H1 (cell line): ENCODE data around the gene ZNF273. TPM values are rescaled to one million over a fixed set of nuclear protein-coding genes. Genes with fewer than 3 reads are reported as not detected.

Experiments
- CTCF ChIA-PET: fragments of 300-600 bp; sonication (Branson Sonifier 250); formaldehyde crosslinking; loops from one replicate; lab custom pipeline; 2021; ENCODE audit not compliant: partially characterized antibody; lab: Charles Lee
- POLR2A ChIA-PET: fragments of 300-600 bp; sonication (Branson Sonifier 250); formaldehyde crosslinking; loops from one replicate; lab custom pipeline; 2021; ENCODE audit warnings: inconsistent platforms; ENCODE audit not compliant: partially characterized antibody; lab: Charles Lee
- DNase-seq, 2 experiments: peaks; one replicate each; pipeline versions ENCODE4 v3.0.0 to v3.0.0-alpha.2; 2010 to 2022; ENCODE audit warnings: low spot score in 2 of 2, low read depth in 1 of 2, mixed read lengths in 1 of 2
- FAIRE-seq: peaks from 2 replicates; lab custom pipeline; 2011; peaks lifted over from hg19 to GRCh38; lab: Jason Lieb, UNC
- H2AFZ ChIP-seq: 2 replicates; pipeline ENCODE4 v1.8.1; 2012; ENCODE audit warnings: low read length, inconsistent platforms
- H2AK5ac ChIP-seq: 2 replicates; pipeline ENCODE4 v1.6.1; 2013; ENCODE audit warnings: low read depth, low read length
- H2BK120ac ChIP-seq: replicated peaks from 2 replicates; pipeline ENCODE3; 2013; ENCODE audit warnings: low read depth, low read length, inconsistent platforms
- H2BK12ac ChIP-seq: 2 replicates; pipeline ENCODE4 v1.6.1; 2013; ENCODE audit warnings: low read depth, low read length
- H2BK15ac ChIP-seq: 2 replicates; pipeline ENCODE4 v1.6.1; 2013; ENCODE audit warnings: low read length
- H2BK20ac ChIP-seq: 2 replicates; pipeline ENCODE4 v1.6.1; 2013; ENCODE audit warnings: low read length
- H2BK5ac ChIP-seq: 2 replicates; pipeline ENCODE4 v1.6.1; 2013; ENCODE audit warnings: low read depth, low read length
- H3K14ac ChIP-seq: 2 replicates; pipeline ENCODE4 v1.6.1; 2013; ENCODE audit warnings: inconsistent platforms; ENCODE audit not compliant: insufficient read length
- H3K18ac ChIP-seq: 2 replicates; pipeline ENCODE4 v1.6.1; 2013; ENCODE audit warnings: low read length; ENCODE audit errors: extremely low read depth
- H3K23ac ChIP-seq: 2 replicates; pipeline ENCODE4 v1.6.1; 2013; ENCODE audit warnings: inconsistent platforms; ENCODE audit not compliant: insufficient read length
- H3K23me2 ChIP-seq: 2 replicates; pipeline ENCODE4 v1.6.1; 2013; ENCODE audit warnings: low read depth, low read length
- H3K27ac ChIP-seq: 2 replicates; pipeline ENCODE4 v1.6.1; 2011; ENCODE audit warnings: low read depth, low read length, inconsistent platforms
- H3K27me3 ChIP-seq, 4 experiments: replicated peaks in 1 of 4; 1 replicate in 1 of 4; 2 replicates in 3 of 4; pipeline versions ENCODE4 v1.6.1 to v1.8.1; 2011 to 2013; ENCODE audit warnings: low read length in 3 of 4, mild to moderate bottlenecking in 3 of 4, inconsistent platforms in 2 of 4, mixed read lengths in 2 of 4, moderate library complexity in 1 of 4; ENCODE audit not compliant: control insufficient read depth in 3 of 4, insufficient read depth in 3 of 4; ENCODE audit errors: extremely low read depth in 1 of 4
- H3K36me3 ChIP-seq, 4 experiments: 2 replicates each; pipeline versions ENCODE4 v1.6.1 to v1.8.1; 2011 to 2013; ENCODE audit warnings: mild to moderate bottlenecking in 4 of 4, low read length in 3 of 4, moderate library complexity in 2 of 4, control low read depth in 1 of 4, inconsistent platforms in 1 of 4; ENCODE audit not compliant: insufficient read depth in 4 of 4, control insufficient read depth in 2 of 4
- H3K4ac ChIP-seq: replicated peaks from 2 replicates; pipeline ENCODE3; 2013; ENCODE audit warnings: low read length, low read depth, mixed read lengths, inconsistent platforms; ENCODE audit not compliant: insufficient read length
- H3K4me1 ChIP-seq, 4 experiments: replicated peaks in 1 of 4; 1 replicate in 1 of 4; 2 replicates in 3 of 4; pipeline versions ENCODE4 v1.6.1 to v1.8.1; 2011 to 2013; ENCODE audit warnings: low read length in 3 of 4, inconsistent platforms in 2 of 4, mixed read lengths in 1 of 4; ENCODE audit not compliant: insufficient read depth in 4 of 4, control insufficient read depth in 3 of 4
- H3K4me2 ChIP-seq, 2 experiments: 2 replicates each; pipeline versions ENCODE4 v1.6.1 to v1.8.1; 2011 to 2013; ENCODE audit warnings: low read depth in 2 of 2, low read length in 2 of 2, control low read depth in 1 of 2, inconsistent platforms in 1 of 2, mild to moderate bottlenecking in 1 of 2; ENCODE audit not compliant: insufficient read depth in 1 of 2
- H3K4me3 ChIP-seq, 4 experiments: fragments of 200-600, 300-600 bp in 1 of 4; sonication (generic), shearing (Covaris generic), sonication (Bioruptor Twin) in 1 of 4; 2 replicates each; pipeline versions ENCODE4 v1.5.1 to v1.8.1; 2011 to 2016; ENCODE audit warnings: low read length in 4 of 4, low read depth in 3 of 4, control low read depth in 2 of 4, inconsistent platforms in 2 of 4, mild to moderate bottlenecking in 2 of 4, mixed read lengths in 1 of 4, moderate library complexity in 1 of 4; ENCODE audit not compliant: insufficient read depth in 2 of 4; ENCODE audit errors: extremely low read depth in 1 of 4
- H3K56ac ChIP-seq: replicated peaks from 2 replicates; pipeline ENCODE3; 2013; ENCODE audit warnings: low read depth, mild to moderate bottlenecking, mixed read lengths, low read length, inconsistent platforms; ENCODE audit not compliant: insufficient read length
- H3K79me1 ChIP-seq: 2 replicates; pipeline ENCODE4 v1.6.1; 2013; ENCODE audit warnings: low read depth, low read length, control low read depth
- H3K79me2 ChIP-seq, 2 experiments: 2 replicates each; pipeline versions ENCODE4 v1.6.1 to v1.8.1; 2012 to 2013; ENCODE audit warnings: low read length in 2 of 2, mild to moderate bottlenecking in 2 of 2, inconsistent platforms in 1 of 2; ENCODE audit not compliant: insufficient read depth in 2 of 2, control insufficient read depth in 1 of 2
- H3K9ac ChIP-seq, 4 experiments: replicated peaks in 1 of 4; 1 replicate in 1 of 4; 2 replicates in 3 of 4; pipeline versions ENCODE4 v1.6.1 to v1.8.1; 2011 to 2013; ENCODE audit warnings: low read depth in 3 of 4, low read length in 3 of 4, control low read depth in 2 of 4, mild to moderate bottlenecking in 2 of 4, moderate library complexity in 2 of 4, inconsistent platforms in 1 of 4; ENCODE audit errors: extremely low read depth in 1 of 4
- H3K9me3 ChIP-seq, 2 experiments: 2 replicates each; pipeline versions ENCODE4 v1.6.1 to v1.8.1; 2012 to 2013; ENCODE audit warnings: mild to moderate bottlenecking in 2 of 2, moderate library complexity in 2 of 2, control low read depth in 1 of 2, inconsistent platforms in 1 of 2, low read depth in 1 of 2, low read length in 1 of 2, mixed read lengths in 1 of 2; ENCODE audit not compliant: insufficient read depth in 2 of 2
- H4K20me1 ChIP-seq, 2 experiments: replicated peaks in 1 of 2; 2 replicates each; pipeline versions ENCODE3 to v1.8.1; 2011 to 2013; ENCODE audit warnings: inconsistent platforms in 2 of 2, low read length in 2 of 2, mild to moderate bottlenecking in 1 of 2; ENCODE audit not compliant: insufficient read depth in 2 of 2, control insufficient read depth in 1 of 2
- H4K5ac ChIP-seq: 2 replicates; pipeline ENCODE4 v1.6.1; 2013; ENCODE audit warnings: low read length, low read depth, mixed read lengths, inconsistent platforms; ENCODE audit not compliant: insufficient read length
- H4K8ac ChIP-seq: 2 replicates; pipeline ENCODE4 v1.8.0; 2013; ENCODE audit warnings: mild to moderate bottlenecking, moderate library complexity, low read length, inconsistent platforms; ENCODE audit not compliant: insufficient read depth; ENCODE audit errors: extremely low read depth
- H4K91ac ChIP-seq: replicated peaks from 2 replicates; pipeline ENCODE3; 2013; ENCODE audit warnings: low read length, mixed read lengths, inconsistent platforms; ENCODE audit not compliant: insufficient read length
- ASH2L ChIP-seq: fragments of 200-600, 300-600 bp; sonication (generic); IDR thresholded peaks from one replicate; pipeline ENCODE4 v1.7.1; 2017; ENCODE audit warnings: low read length
- BRCA1 ChIP-seq: IDR thresholded peaks from 2 replicates; pipeline ENCODE4 v1.6.1; 2012; ENCODE audit warnings: low read depth, low read length, improper control_type of control experiment
- CBX8 ChIP-seq: fragments of 300-800, 300-1000 bp; sonication (generic); IDR thresholded peaks from 2 replicates; pipeline ENCODE4 v1.7.1; 2016; ENCODE audit warnings: low read depth, low read length, borderline replicate concordance
- JUN ChIP-seq: IDR thresholded peaks from 2 replicates; pipeline ENCODE4 v1.6.1; 2011; ENCODE audit warnings: low read depth, mild to moderate bottlenecking, improper control_type of control experiment, low read length
- JUND ChIP-seq: IDR thresholded peaks from 2 replicates; pipeline ENCODE4 v1.6.1; 2011; ENCODE audit warnings: mild to moderate bottlenecking, improper control_type of control experiment, low read length
- KDM4A ChIP-seq: IDR thresholded peaks from one replicate; pipeline ENCODE4 v1.7.1; 2012; ENCODE audit warnings: low read depth, mild to moderate bottlenecking, moderate library complexity, low read length, inconsistent platforms; ENCODE audit not compliant: severe bottlenecking
- KDM5A ChIP-seq: fragments of 200-600 bp; IDR thresholded peaks from 2 replicates; pipeline ENCODE4 v1.7.1; 2012; ENCODE audit warnings: mild to moderate bottlenecking, low read length, inconsistent platforms, mixed read lengths
- NANOG ChIP-seq: IDR thresholded peaks from 2 replicates; pipeline ENCODE4 v1.6.1; 2011; ENCODE audit warnings: low read length, low read depth, mild to moderate bottlenecking, inconsistent platforms; ENCODE audit not compliant: insufficient read depth, poor library complexity, severe bottlenecking
- POLR2A ChIP-seq, 2 experiments: IDR thresholded peaks; 1 replicate in 1 of 2; 2 replicates in 1 of 2; pipeline ENCODE4 v1.6.1; 2011; ENCODE audit warnings: low read depth in 2 of 2, low read length in 2 of 2, mild to moderate bottlenecking in 2 of 2; ENCODE audit errors: control extremely low read depth in 1 of 2
- POU5F1 ChIP-seq: IDR thresholded peaks from 2 replicates; pipeline ENCODE4 v1.6.1; 2011; ENCODE audit warnings: low read depth, mild to moderate bottlenecking, low read length, moderate library complexity
- RNF2 ChIP-seq: fragments of 200-900, 300-1000 bp; sonication (generic); IDR thresholded peaks from 2 replicates; pipeline ENCODE4 v1.7.1; 2016; ENCODE audit warnings: borderline replicate concordance, low read depth, mild to moderate bottlenecking, antibody characterized with exemption, low read length; ENCODE audit not compliant: poor library complexity, severe bottlenecking; ENCODE audit errors: missing control alignments
- RXRA ChIP-seq: IDR thresholded peaks from 2 replicates; pipeline ENCODE4 v1.6.1; 2011; ENCODE audit warnings: low read depth, mild to moderate bottlenecking, low read length, moderate library complexity; ENCODE audit not compliant: insufficient read depth
- SAP30 ChIP-seq: fragments of 300-600 bp; sonication (generic); IDR thresholded peaks from 2 replicates; pipeline ENCODE4 v1.7.1; 2012; ENCODE audit warnings: low read length, moderate library complexity, mild to moderate bottlenecking, inconsistent platforms; ENCODE audit not compliant: insufficient read depth, insufficient replicate concordance
- SIRT6 ChIP-seq: IDR thresholded peaks from one replicate; pipeline ENCODE4 v1.7.1; 2012; ENCODE audit warnings: low read length, inconsistent platforms
- WGBS, 2 experiments: shearing (Covaris generic) in 1 of 2; methylation state at CpG; one replicate each; pipeline versions ENCODE4 v1.1.6 to v1.1.7; 2013 to 2015; ENCODE audit warnings: low lambda C conversion rate in 2 of 2, mixed read lengths in 2 of 2, inconsistent platforms in 1 of 2, low coverage in 1 of 2, missing lambda C conversion rate in 1 of 2; ENCODE audit not compliant: insufficient replicate concordance in 2 of 2, insufficient coverage in 1 of 2, insufficient read length in 1 of 2; ENCODE audit errors: extremely low coverage in 1 of 2, missing lambda C conversion rate in 1 of 2; 5-methylcytosine and 5-hydroxymethylcytosine counted together
- polyA plus RNA-seq, 7 experiments: library from polyadenylated mRNA; depleted of rRNA in 3 of 7; stranded (reverse) in 5 of 7; unstranded in 2 of 7; fragments of >200 nt in 5 of 7; fragments of 200-250 nt in 2 of 7; gene quantifications; 1 replicate in 5 of 7; 2 replicates in 1 of 7; 4 replicates in 1 of 7; pipeline versions ENCODE4 v1.2.1 to v1.2.3, GENCODE V29; 2011 to 2013; ENCODE audit warnings: missing spikeins in 2 of 7, mixed read lengths in 2 of 7
- total RNA-seq: library from RNA; stranded (reverse); fragmentation: NEBNext Ultra II Directional; extraction: Animal tissue kit (Norgen Biotek cat#: 25700); gene quantifications from 2 replicates; pipeline ENCODE4 v1.2.1, GENCODE V29; 2021

ZNF273 gene
- total and polyA plus RNA-seq, 2 of the 8 experiments (the other 6 are each of a cell fraction or from before 2014, with no cell fraction given) = 6.2 to 23.2 TPM

DNA sequence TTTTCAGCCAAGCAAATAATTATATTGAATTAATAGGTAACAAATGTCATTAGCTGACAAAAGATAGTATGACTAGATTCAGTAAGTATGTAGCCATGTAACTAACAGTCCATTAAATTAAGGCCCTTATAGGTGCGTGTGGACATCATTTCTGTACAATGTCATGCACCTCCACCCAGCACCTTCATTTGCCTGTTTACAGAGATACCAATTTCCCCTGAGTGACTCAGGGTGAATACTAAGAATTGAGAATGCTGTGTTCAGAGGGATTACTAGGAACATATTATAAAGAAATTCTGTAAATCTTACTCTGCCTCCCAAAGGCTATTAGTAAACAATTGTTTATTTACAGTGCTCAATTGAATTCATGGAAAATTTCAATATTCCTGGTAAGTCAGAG lies 48.1 kb upstream of the ZNF273 start:
- ChIA-PET POLR2A (no interaction called here), CTCF (no interaction called here)
- Histone ChIP-seq H3K23ac (no peak overlapping the region), H4K8ac (no peak overlapping the region), H3K36me3 (no peaks in the 10 kb centered on the region), H3K18ac (no peak overlapping the region), H2BK12ac (no peak overlapping the region), H3K27me3 (no peaks in the 10 kb centered on the region), H3K4ac (no peak overlapping the region), H4K20me1 (no peaks in the 10 kb centered on the region), H3K14ac (no peak overlapping the region), H3K4me3 (no peak overlapping the region), H2AK5ac (no peak overlapping the region), H4K91ac (no peak overlapping the region), H3K23me2 (no peaks in the 10 kb centered on the region), H3K4me1 (no peaks in the 10 kb centered on the region), H2BK120ac (no peak overlapping the region), H3K4me2 (no peak overlapping the region), H4K5ac (no peak overlapping the region), H3K9ac (no peak overlapping the region), H2BK20ac (no peak overlapping the region), H3K56ac (no peak overlapping the region), H3K27ac (no peak overlapping the region), H2BK15ac (no peak overlapping the region), H3K79me1 (no peaks in the 10 kb centered on the region), H3K9me3 (no peaks in the 10 kb centered on the region), H2AFZ (no peak overlapping the region), H2BK5ac (no peak overlapping the region), H3K79me2 (no peaks in the 10 kb centered on the region)
- DNase-seq (no peak), FAIRE-seq (no peak)
- 95% methylated on average over 1 of the region's 1 CpG; no CpG with 5 or more reads in 1 of the 2 experiments for WGBS, 2 experiments
- TF ChIP-seq NANOG (no peak), BRCA1 (no peak), SIRT6 (no peak), CBX8 (no peak), POU5F1 (no peak), KDM4A (no peak), RNF2 (no peak), ASH2L (no peak), POLR2A (IDR thresholded peaks at IDR 0.05; ENCODE audit: control extremely low read depth in 1 of 2, low read depth in 2 of 2, low read length in 2 of 2) (no peak), KDM5A (no peak), SAP30 (no peak), JUND (no peak), JUN (no peak), RXRA (no peak)
